Measurements from ENCODE around the gene FCMR. TPM values are rescaled to one million over a fixed set of nuclear protein-coding genes. Genes with fewer than 3 reads are reported as not detected.
A peak's percentile ranks its signal among the peaks of the same experiment; 100 is the strongest.

FCMR gene
- total and polyA plus RNA-seq, 10 of the 15 experiments (the other 5 are each of a cell fraction or from before 2014, with no cell fraction given), result 79.7 to 245 (median 123) TPM

GRCh38 chr1:206971029-206971655, 49.4 kb upstream of the FCMR start (continued):
- no peak for TF ChIP-seq RELB (IDR thresholded peaks at IDR 0.05; ENCODE audit: low read depth)
- no peak for TF ChIP-seq NR2F1 (conservative IDR thresholded peaks at IDR 0.05)
- no peak for TF ChIP-seq ZNF687 (IDR thresholded peaks at IDR 0.05)
- TF ChIP-seq E2F8 (IDR thresholded peaks at IDR 0.05; ENCODE audit: low read depth, partially characterized antibody), result no peak
- no peak for TF ChIP-seq YBX1 (IDR thresholded peaks at IDR 0.05)
- TF ChIP-seq TCF7 (IDR thresholded peaks at IDR 0.05; ENCODE audit: borderline replicate concordance), result no peak
- peak; percentile 54 for TF ChIP-seq IKZF1 (conservative IDR thresholded peaks at IDR 0.05)
- TF ChIP-seq HDAC6 (IDR thresholded peaks at IDR 0.05; ENCODE audit: unreplicated experiment), result no peak
- no peak for TF ChIP-seq BCLAF1 (IDR thresholded peaks at IDR 0.05)
- no peak for TF ChIP-seq TARDBP (IDR thresholded peaks at IDR 0.05; ENCODE audit: borderline replicate concordance)
- TF ChIP-seq NKRF (conservative IDR thresholded peaks at IDR 0.05), result no peak
- no peak for TF ChIP-seq HSF1 (IDR thresholded peaks at IDR 0.05; ENCODE audit: low read depth, low read length)
- TF ChIP-seq ESRRA (IDR thresholded peaks at IDR 0.05; ENCODE audit: low read length), result no peak
- TF ChIP-seq NR2C1 (IDR thresholded peaks at IDR 0.05), result no peak

All from GM12878 (cell line).